ENCODE measurements around the gene KRT6B. TPM values are rescaled to one million over a fixed set of nuclear protein-coding genes. Genes with fewer than 3 reads are reported as not detected.

Gene KRT6B
- total and polyA plus RNA-seq, 9 of the 15 experiments (the other 6 are each of a cell fraction or from before 2014, with no cell fraction given) = not detected

- TF ChIP-seq ZNF316 (IDR thresholded peaks at IDR 0.05) (peak; percentile 85), ZNF79 (CRISPR knock-in tag; IDR thresholded peaks at IDR 0.05; ENCODE audit: low read depth) (no peak), ZBTB1 (CRISPR knock-in tag; IDR thresholded peaks at IDR 0.05; ENCODE audit: borderline replicate concordance, low read depth) (no peak), ESRRB (CRISPR knock-in tag; IDR thresholded peaks at IDR 0.05; ENCODE audit: borderline replicate concordance) (no peak), CTCFL (IDR thresholded peaks at IDR 0.05; ENCODE audit: borderline replicate concordance, insufficient read depth, low read depth, low read length, poor library complexity, severe bottlenecking) (no peak), BHLHE40 (IDR thresholded peaks at IDR 0.05; ENCODE audit: low read length) (no peak), RBFOX2 (IDR thresholded peaks at IDR 0.05; ENCODE audit: low read depth, low read length) (no peak), GMEB1 (CRISPR knock-in tag; IDR thresholded peaks at IDR 0.05) (no peak), TBL1XR1 (IDR thresholded peaks at IDR 0.05; ENCODE audit: low read length in 2 of 2) (no peak), ZNF277 (CRISPR knock-in tag; IDR thresholded peaks at IDR 0.05; ENCODE audit: borderline replicate concordance) (no peak), MAFK (IDR thresholded peaks at IDR 0.05; ENCODE audit: low read length) (peak; percentile 85), ZNF217 (CRISPR knock-in tag; IDR thresholded peaks at IDR 0.05) (no peak), RBM25 (IDR thresholded peaks at IDR 0.05; ENCODE audit: low read depth, low read length, severe bottlenecking) (no peak), C11orf30 (IDR thresholded peaks at IDR 0.05; ENCODE audit: low read depth) (peak; percentile 81), CSDE1 (IDR thresholded peaks at IDR 0.05) (no peak), POLR2AphosphoS5 (IDR thresholded peaks at IDR 0.05; ENCODE audit: control insufficient read depth, insufficient read depth, low read depth, low read length) (no peak), SREBF1 (IDR thresholded peaks at IDR 0.05; ENCODE audit: borderline replicate concordance, low read depth, low read length) (no peak), NFE2L1 (tag; IDR thresholded peaks at IDR 0.05; ENCODE audit: borderline replicate concordance, low read depth) (no peak), TCF7L2 (IDR thresholded peaks at IDR 0.05; ENCODE audit: low read depth, low read length) (no peak), PKNOX1 (IDR thresholded peaks at IDR 0.05) (no peak), DDX20 (tag; IDR thresholded peaks at IDR 0.05; ENCODE audit: low read depth) (no peak), CBFB (CRISPR knock-in tag; IDR thresholded peaks at IDR 0.05) (no peak), KLF6 (CRISPR knock-in tag; IDR thresholded peaks at IDR 0.05; ENCODE audit: borderline replicate concordance) (no peak), MEF2A (IDR thresholded peaks at IDR 0.05; ENCODE audit: control insufficient read depth, low read depth, low read length) (no peak)
These were observed 21.8 kb upstream of the KRT6B start, which contains the start of gene KRT6C (continued) for GRCh38 chr12:52473768-52474167.
